Medulla oblongata (tissue), 1 donor: ENCODE results near the gene CCNJL.

Experiments used
- DNase-seq: peaks from one replicate; pipeline ENCODE4 v3.0.0-alpha.2; 2015; ENCODE audit errors: extremely low spot score

The CCNJL gene

DNA sequence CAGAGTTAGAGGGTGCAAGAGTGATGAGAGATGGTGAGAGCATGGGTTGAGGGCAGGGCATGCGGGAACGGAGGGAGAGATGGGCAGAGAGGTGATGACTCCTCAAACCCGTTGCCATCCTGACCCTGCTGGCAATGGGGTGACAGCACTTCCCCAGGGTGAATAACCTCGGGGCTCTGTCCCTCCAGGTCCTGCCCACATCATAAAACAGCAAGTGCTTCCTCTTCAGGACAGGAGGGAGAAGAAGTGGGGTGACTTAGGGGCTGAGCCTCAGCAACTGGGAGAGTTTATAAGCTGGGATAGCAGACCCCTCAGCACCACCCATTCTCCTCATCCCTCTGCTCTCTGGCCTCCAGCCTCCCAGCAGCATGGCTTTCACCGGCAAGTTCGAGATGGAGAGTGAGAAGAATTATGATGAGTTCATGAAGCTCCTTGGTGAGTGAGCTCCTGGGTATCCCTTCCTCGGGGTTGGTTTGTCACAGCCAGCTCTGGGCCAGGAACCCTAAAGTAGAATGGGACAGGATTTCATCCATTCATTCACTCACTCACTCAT is 83.1 kb downstream of the CCNJL start, which contains the start of gene FABP6:
TSS of gene FABP6 (plus strand) at position 317 of the 553 bp plus-strand sequence. CDS start at position 369, 52 bp downstream.
- no peak for DNase-seq

GRCh38 chr5:160227012-160227411 is 85.4 kb downstream of the CCNJL start:
- DNase-seq, result no peak

- no peak for DNase-seq
Observed at GRCh38 chr5:160221082-160221481, 91.3 kb downstream of the CCNJL start.

- DNase-seq, result no peak
Observed at GRCh38 chr5:160219356-160219755, 93.0 kb downstream of the CCNJL start.

DNA sequence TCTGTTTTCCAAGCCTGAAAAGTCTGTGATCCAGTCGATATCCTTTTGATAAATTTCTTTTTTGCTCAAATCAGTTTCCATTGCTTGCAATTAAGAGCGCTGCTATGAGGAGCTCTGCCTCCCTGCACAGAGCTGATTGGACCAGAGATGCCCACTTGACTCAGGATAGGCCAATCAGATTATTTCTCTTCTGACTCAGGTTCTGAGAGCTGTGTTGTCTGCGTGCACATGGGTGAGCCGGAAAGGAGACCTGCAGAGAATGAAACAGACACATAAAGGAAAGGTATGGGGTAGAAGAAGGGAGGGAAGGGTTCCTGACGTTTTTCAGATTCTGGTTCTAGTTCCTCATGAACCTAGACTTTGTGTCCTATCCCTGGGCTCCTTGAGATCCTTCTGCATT is 98.8 kb downstream of the CCNJL start:
- no peak for DNase-seq

DNA sequence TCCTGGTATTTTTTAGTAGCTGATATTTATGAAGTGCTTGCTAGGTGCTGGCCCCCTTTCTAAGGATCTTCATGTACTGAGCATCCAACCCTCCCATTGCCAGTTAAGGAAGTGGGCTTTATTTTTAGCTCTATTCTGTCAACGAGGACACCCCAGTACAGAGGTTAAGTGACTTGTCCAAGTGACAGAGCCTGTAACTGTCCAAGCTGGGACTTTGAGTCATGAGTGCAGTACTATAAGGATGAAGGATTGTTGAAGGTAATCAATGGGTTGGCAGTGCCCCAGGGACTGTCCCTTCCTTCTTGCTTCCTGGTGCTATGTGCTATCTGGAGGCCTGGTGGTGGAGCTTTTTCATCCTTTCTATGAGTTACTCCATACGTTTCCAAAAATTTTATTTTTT is 101.0 kb downstream of the CCNJL start:
- no peak for DNase-seq

- DNase-seq, result no peak
Observed at GRCh38 chr5:160210606-160211005, 101.8 kb downstream of the CCNJL start.

GRCh38 chr5:160209917-160210316 is 102.4 kb downstream of the CCNJL start:
- DNase-seq, result no peak

DNA sequence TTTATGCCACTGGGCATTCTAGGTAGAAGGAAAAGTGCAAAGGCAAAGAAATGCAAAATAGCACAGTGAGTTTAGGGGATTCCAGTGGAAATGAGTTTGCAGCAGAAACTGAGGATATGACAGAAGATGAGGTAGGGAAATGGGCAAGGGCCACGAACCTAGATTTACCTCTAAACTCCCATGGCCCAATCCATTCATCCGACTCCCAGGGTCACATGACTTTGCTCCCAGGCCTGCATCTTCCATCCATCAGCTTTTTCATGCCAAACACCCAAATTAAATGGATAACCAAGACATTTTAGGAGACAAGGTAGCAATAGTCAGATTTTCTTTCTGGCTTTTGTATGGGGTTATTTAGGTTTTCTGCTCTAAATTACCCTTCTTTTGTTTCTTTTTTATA is 105.3 kb downstream of the CCNJL start:
- no peak for DNase-seq
